Neutrophil (primary cell): ENCODE measurements around the gene DKK3.

ENCODE experiments used
- H3K27ac ChIP-seq: fragments of 200-600 bp; sonication (generic); 2 replicates; pipeline ENCODE4 v1.5.1; 2016; ENCODE audit warnings: mild to moderate bottlenecking, moderate library complexity
- H3K27me3 ChIP-seq: fragments of 200-600 bp; sonication (generic); 2 replicates; pipeline ENCODE4 v1.6.0; 2016; ENCODE audit warnings: mild to moderate bottlenecking
- H3K36me3 ChIP-seq: fragments of 200-600 bp; sonication (generic); 2 replicates; pipeline ENCODE4 v1.5.1; 2017
- H3K4me1 ChIP-seq, 2 experiments: fragments of 200-600 bp in 1 of 2; sonication (generic) in 1 of 2; 1 replicate in 1 of 2; 2 replicates in 1 of 2; pipeline versions ENCODE4 v1.5.1 to v1.6.1; 2013 to 2016; ENCODE audit warnings: low read depth in 1 of 2, low read length in 1 of 2, mild to moderate bottlenecking in 1 of 2, moderate library complexity in 1 of 2; ENCODE audit not compliant: control insufficient read depth in 1 of 2, insufficient read depth in 1 of 2
- H3K4me3 ChIP-seq, 2 experiments: fragments of 200-600 bp in 1 of 2; sonication (generic) in 1 of 2; 1 replicate in 1 of 2; 2 replicates in 1 of 2; pipeline ENCODE4 v1.5.1; 2013 to 2016; ENCODE audit warnings: low read depth in 1 of 2, low read length in 1 of 2, mild to moderate bottlenecking in 1 of 2, moderate library complexity in 1 of 2
- H3K9me3 ChIP-seq: fragments of 200-600 bp; sonication (generic); 2 replicates; pipeline ENCODE4 v1.5.1; 2016
- TF ChIP-seq, protein P1 (sequence below): fragments of 200-600 bp; sonication (generic); IDR thresholded peaks from 2 replicates; pipeline ENCODE4 v1.5.1; 2016; ENCODE audit warnings: antibody characterized with exemption

The DKK3 gene

DNA sequence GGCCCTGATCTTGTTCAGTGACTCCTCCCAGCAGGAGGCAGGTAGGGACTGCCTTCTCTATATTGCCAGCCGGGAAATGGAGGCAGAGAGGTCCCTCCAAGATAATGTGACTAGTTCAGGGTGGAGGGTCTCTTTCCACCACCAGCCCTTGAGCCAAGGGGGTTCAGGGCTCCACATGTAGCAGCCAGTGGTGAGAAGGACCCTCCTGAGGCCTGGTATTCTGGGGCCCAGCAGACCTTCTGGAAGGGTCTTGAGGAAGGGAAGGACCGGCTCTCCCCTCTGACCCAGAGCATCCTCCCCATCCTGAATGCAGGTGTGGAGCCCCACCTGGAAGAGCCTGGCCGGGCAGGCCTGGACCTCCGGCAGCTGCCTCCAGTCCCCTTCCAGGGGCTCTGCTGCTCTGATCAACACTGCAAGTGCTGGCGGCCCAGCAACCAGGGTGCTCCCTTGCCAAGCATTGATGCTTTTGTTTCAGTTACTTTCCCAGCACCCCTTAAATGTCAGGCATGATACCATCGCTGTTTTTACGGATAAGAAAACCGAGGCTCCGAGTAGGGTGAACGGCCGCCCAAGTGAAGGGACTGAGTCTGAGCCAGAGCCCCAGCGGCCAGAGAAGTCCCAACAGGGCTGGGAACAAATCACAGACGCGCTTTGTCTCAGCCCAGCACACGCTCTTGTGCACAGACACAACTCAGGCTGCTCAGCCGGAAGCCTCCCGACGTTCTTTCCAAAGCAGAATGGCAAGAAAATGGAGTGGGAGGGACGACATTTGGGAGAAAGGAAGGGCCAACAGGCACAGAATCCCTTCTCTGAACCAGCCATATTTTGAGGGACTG, 38.8 kb downstream of the DKK3 start:
- H3K4me1 ChIP-seq, result no peaks in the 10 kb centered on the region
- H3K4me3 ChIP-seq, result no peak overlapping the region
- no peaks in the 10 kb centered on the region for H3K36me3 ChIP-seq
- H3K9me3 ChIP-seq, result no peaks in the 10 kb centered on the region
- TF ChIP-seq, protein P1, sequence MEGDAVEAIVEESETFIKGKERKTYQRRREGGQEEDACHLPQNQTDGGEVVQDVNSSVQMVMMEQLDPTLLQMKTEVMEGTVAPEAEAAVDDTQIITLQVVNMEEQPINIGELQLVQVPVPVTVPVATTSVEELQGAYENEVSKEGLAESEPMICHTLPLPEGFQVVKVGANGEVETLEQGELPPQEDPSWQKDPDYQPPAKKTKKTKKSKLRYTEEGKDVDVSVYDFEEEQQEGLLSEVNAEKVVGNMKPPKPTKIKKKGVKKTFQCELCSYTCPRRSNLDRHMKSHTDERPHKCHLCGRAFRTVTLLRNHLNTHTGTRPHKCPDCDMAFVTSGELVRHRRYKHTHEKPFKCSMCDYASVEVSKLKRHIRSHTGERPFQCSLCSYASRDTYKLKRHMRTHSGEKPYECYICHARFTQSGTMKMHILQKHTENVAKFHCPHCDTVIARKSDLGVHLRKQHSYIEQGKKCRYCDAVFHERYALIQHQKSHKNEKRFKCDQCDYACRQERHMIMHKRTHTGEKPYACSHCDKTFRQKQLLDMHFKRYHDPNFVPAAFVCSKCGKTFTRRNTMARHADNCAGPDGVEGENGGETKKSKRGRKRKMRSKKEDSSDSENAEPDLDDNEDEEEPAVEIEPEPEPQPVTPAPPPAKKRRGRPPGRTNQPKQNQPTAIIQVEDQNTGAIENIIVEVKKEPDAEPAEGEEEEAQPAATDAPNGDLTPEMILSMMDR, result no peak
- H3K27me3 ChIP-seq, result peaks cover 10% of the 10 kb centered on the region
- H3K27ac ChIP-seq, result no peak overlapping the region

DNA sequence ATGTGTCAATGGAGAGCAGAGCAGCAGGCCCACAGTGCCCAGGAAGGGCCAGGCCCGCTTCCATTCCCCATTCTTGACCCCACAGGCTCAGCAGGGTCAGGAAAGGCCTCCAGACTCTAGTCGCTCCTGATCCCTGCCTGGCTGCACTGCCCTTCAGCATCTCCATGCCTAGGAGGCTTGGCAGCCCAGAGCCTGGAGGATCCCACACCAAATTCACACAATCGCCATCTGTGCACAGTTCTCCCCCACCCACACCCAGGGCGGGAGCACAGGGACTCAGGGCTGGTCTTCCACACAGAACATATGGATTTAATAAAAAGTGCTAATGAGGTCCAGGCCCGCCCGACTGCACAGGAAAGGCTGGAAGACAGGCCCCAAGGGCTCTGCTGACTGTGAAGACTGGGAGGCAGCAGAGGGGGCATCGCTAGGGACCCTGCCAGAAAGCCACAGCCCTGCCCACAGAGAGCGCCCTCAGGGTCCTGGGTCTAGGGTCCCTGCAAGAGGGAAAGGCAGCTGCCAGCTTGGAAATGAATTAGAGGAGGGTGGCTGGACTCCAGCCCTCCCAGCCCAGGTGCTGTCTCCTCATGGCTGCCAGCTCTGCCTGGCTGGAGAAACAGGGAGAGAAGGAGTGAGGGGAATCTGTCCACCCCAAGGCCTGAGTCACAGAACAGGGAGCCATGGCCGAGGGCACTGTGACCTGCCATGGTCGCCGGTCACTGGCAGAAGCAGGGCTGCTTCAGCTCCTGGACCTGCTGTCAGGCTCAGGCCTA, 39.7 kb downstream of the DKK3 start:
- no peaks in the 10 kb centered on the region for H3K36me3 ChIP-seq
- H3K27me3 ChIP-seq, result peaks cover 19% of the 10 kb centered on the region
- no peak overlapping the region for H3K4me3 ChIP-seq
- TF ChIP-seq, protein P1, result no peak
- no peak overlapping the region for H3K27ac ChIP-seq
- no peaks in the 10 kb centered on the region for H3K4me1 ChIP-seq
- no peaks in the 10 kb centered on the region for H3K9me3 ChIP-seq

DNA sequence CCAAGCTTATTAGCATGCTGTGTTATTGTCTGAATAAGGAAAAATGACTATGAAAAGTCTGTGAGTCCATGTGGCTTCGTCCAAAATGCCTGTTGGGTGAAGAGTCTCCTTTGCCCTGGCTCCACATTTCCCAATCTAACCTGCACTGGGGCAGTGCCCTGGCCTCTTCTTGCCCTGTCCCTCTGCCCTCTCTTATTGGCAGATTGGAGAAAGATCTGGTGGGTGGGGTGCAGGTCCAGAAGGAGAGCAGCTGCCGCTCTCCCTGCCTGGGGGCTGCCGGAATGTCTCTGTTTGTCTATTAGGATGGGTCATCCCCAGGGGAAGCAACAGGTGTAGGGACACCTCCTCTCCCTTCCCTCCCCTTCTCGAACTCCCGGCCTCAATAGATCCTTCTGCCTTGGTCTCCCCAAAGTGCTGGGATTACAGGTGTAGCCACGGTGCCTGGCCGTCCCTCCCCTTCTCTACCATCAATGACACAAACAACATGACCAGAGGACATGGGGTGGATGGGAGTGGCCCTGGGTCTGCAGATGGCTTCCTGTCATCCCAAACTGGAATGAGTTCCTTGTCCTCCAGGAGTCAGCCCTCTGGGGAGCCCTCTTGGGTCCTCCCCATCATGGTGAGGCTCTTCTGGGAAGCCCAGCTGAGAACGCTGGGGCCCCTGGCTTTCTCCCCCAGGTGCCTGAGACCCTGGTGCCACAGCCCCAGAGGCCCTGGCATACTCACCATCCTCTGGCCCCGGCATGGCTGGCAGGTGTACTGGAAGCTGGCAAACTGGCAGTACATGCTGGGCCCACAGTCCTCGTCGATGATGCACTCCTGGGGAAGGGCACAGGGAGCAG, 40.5 kb downstream of the DKK3 start:
- TF ChIP-seq, protein P1, result no peak
- Histone ChIP-seq H3K27ac (no peak overlapping the region), H3K4me3 (no peak overlapping the region), H3K36me3 (no peaks in the 10 kb centered on the region), H3K9me3 (no peaks in the 10 kb centered on the region), H3K27me3 (peaks cover 28% of the 10 kb centered on the region), H3K4me1 (no peaks in the 10 kb centered on the region)

DNA sequence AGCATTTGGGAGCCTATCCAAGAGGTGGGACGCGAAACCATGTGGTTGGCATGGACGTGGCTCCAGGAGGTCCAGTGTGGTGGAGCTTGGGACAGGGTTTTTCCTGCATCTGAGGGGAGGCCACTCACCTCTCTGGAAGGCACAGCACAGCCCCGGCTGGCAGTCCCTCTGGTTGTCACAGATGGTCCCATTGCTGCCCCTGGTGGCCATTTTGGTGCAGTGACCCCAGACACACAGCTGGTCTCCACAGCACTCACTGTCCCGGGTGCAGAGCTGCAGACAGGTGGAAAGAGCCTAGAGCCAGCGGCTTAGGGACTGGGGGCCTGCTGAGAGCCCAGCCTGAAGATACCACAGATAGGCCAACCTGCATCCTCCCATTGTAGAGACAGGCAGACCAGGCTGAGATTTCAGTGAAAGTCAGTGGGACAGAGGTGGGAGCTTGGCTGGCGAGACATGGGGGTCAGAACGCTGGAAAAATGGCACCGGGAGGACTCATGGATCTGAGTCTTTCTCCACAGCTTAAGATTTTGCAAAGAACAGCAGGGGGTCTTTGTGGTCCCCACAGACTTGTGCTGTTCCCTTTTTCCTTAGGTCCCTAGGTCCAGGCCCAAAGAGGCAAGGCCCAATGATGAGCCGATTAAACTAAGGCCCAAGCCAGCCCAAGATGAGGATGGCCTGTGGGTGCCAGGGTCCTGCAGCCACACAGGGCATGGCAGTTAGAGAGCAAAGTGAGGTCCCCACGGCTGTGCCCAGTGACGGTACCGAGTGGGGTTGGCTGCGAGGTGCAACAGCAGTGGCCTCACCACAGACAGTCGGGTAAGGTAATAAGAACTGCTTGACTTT, 41.4 kb downstream of the DKK3 start:
- Histone ChIP-seq H3K9me3 (no peaks in the 10 kb centered on the region), H3K4me1 (no peaks in the 10 kb centered on the region), H3K27ac (no peak overlapping the region), H3K36me3 (no peaks in the 10 kb centered on the region), H3K27me3 (peaks cover 36% of the 10 kb centered on the region), H3K4me3 (no peak overlapping the region)
- TF ChIP-seq, protein P1, result peak; percentile 29

DNA sequence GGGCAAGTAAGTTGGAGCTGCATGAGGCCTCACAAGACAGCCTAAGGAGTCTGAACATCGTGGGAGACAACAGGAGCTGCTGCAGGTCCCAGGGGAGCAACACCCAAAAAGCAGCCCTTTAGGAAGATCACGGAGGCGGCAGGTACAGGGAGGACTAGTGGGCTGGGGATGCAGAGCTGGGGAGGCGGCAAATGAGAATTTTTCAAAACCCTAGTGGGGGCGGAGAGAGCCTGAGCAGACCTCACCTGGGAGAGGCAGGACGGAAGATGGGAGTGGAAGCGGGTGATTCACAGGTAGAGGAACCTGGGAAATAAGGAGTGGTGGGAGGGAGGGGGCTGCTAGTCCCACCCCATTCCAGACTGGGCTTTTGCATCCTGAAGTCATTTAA, 42.1 kb downstream of the DKK3 start:
- H3K36me3 ChIP-seq, result no peaks in the 10 kb centered on the region
- no peaks in the 10 kb centered on the region for H3K4me1 ChIP-seq
- H3K9me3 ChIP-seq, result no peaks in the 10 kb centered on the region
- peaks cover 36% of the 10 kb centered on the region for H3K27me3 ChIP-seq
- H3K27ac ChIP-seq, result no peak overlapping the region
- H3K4me3 ChIP-seq, result no peak overlapping the region
- TF ChIP-seq, protein P1, result no peak
